Cardiac muscle cell (in vitro differentiated cells and primary cell): ENCODE data around the gene ALKBH4. TPM values are rescaled to one million over a fixed set of nuclear protein-coding genes. Genes with fewer than 3 reads are reported as not detected.
A peak's percentile ranks its signal among the peaks of the same experiment; 100 is the strongest.
"Not testable (repeated sequence)": the region's sequence is repeated elsewhere in the genome, so short reads cannot be mapped to it uniquely, and the experiment has no call there.

Source experiments
- DNase-seq, 2 donors: peaks; one replicate each; pipeline versions ENCODE4 v3.0.0 to v3.0.0-alpha.2; 2010 to 2017; ENCODE audit warnings: low read depth in 1 of 2, low spot score in 1 of 2
- H3K27ac ChIP-seq: fragments of 200-600 bp; sonication (generic); 2 replicates; pipeline ENCODE4 v1.5.1; 2016
- H3K27me3 ChIP-seq: fragments of 200-600 bp; sonication (generic); 2 replicates; pipeline ENCODE4 v1.6.0; 2016; ENCODE audit warnings: control low read depth
- H3K36me3 ChIP-seq: fragments of 200-600 bp; sonication (generic); 2 replicates; pipeline ENCODE4 v1.5.1; 2016; ENCODE audit warnings: control low read depth
- H3K4me1 ChIP-seq: fragments of 200-600 bp; sonication (generic); 2 replicates; pipeline ENCODE4 v1.8.1; 2017; ENCODE audit warnings: low read depth, mild to moderate bottlenecking, mixed run types
- H3K4me3 ChIP-seq: fragments of 200-600 bp; sonication (generic); 2 replicates; pipeline ENCODE4 v1.5.1; 2016; ENCODE audit warnings: mild to moderate bottlenecking
- H3K9me3 ChIP-seq: fragments of 200-600 bp; sonication (generic); 2 replicates; pipeline ENCODE4 v1.5.1; 2017; ENCODE audit warnings: low read depth, mild to moderate bottlenecking, control low read depth
- polyA plus RNA-seq: library from polyadenylated mRNA; unstranded; fragments of >200 nt; fragmentation: Nextera tagmentation; extraction: Ambion mirVana; gene quantifications from 2 replicates; pipeline ENCODE4 v1.2.1, GENCODE V29; 2016
- total RNA-seq: library from RNA; depleted of rRNA; stranded (reverse); fragments of >200 nt; gene quantifications from 2 replicates; pipeline ENCODE4 v1.2.3, GENCODE V29; 2016
- TF ChIP-seq, protein P1 (sequence below): IDR thresholded peaks from 2 replicates; pipeline ENCODE4 v1.5.1; 2012; ENCODE audit warnings: low read depth, mild to moderate bottlenecking, low read length

ALKBH4 gene
- total and polyA plus RNA-seq, 2 experiments from 2014 or later: 26.7 to 31.8 TPM

DNA sequence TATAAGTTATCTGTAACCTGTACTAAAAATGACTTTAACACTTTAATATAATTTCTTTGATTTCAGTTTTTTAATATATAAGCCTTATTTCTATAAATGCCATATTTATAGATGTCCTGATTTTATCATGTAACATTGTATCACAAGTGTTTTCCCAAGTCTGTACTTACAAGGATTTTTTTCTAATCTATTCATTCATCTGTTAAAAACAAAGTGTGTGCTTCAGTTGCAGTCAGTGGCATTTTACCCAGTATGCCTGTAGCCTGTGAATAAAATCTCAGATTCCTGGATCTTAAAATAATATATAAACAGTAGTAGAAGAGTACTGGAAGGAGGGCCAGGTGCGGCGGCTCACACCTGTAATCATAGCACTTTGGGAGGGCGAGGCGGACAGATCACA, 51.1 kb downstream of the ALKBH4 start:
- Histone ChIP-seq H3K27ac (no peak overlapping the region), H3K9me3 (no peaks in the 10 kb centered on the region), H3K4me1 (no peaks in the 10 kb centered on the region), H3K36me3 (peaks cover 44% of the 10 kb centered on the region), H3K4me3 (no peak overlapping the region), H3K27me3 (no peaks in the 10 kb centered on the region)
- no peak for DNase-seq
- TF ChIP-seq, protein P1, sequence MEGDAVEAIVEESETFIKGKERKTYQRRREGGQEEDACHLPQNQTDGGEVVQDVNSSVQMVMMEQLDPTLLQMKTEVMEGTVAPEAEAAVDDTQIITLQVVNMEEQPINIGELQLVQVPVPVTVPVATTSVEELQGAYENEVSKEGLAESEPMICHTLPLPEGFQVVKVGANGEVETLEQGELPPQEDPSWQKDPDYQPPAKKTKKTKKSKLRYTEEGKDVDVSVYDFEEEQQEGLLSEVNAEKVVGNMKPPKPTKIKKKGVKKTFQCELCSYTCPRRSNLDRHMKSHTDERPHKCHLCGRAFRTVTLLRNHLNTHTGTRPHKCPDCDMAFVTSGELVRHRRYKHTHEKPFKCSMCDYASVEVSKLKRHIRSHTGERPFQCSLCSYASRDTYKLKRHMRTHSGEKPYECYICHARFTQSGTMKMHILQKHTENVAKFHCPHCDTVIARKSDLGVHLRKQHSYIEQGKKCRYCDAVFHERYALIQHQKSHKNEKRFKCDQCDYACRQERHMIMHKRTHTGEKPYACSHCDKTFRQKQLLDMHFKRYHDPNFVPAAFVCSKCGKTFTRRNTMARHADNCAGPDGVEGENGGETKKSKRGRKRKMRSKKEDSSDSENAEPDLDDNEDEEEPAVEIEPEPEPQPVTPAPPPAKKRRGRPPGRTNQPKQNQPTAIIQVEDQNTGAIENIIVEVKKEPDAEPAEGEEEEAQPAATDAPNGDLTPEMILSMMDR: no peak

DNA sequence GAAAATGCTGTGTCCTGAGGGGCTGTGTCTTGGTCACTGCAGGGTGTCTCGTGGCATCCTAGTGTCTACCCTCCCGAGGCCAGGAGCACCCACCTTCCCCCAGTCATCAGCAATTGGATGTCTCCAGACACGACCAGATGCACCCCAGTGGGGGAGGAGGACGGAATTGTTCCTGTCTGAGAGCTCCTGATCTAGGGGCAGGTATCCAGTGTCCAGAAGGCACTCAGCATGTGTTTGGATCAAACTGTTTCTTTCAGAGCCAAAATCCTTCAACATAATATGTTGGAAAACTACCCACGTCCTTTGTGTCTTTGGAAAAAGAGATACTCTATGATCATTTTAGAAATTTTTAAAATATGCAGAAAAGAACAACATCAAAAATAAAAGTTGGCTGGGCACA, 51.6 kb downstream of the ALKBH4 start:
- Histone ChIP-seq H3K27me3 (no peaks in the 10 kb centered on the region), H3K36me3 (peaks cover 43% of the 10 kb centered on the region), H3K4me1 (no peaks in the 10 kb centered on the region), H3K27ac (no peak overlapping the region), H3K9me3 (no peaks in the 10 kb centered on the region), H3K4me3 (no peak overlapping the region)
- TF ChIP-seq, protein P1: no peak
- no peak for DNase-seq

DNA sequence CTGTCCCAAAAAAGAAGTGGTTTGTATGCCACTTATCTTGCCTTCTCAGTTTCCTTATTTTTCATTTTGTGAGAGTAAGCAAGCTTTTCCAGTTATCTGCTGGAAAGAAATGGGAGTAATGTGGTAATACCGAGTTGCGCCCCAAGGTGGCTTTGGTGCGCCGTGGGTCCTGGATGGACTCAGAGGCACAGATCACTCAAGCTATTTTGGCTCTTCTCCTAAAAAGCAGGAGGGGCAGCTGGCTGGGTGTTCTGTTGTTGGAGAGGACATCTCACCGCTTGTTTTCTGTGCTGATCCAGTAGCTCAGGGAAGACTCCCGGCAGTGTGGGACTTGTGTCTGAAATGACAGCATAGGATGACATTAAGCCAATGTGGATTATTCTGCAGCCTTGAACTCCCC, 52.1 kb downstream of the ALKBH4 start:
- no peaks in the 10 kb centered on the region for H3K27me3 ChIP-seq
- TF ChIP-seq, protein P1: peak; percentile 43
- H3K4me1 ChIP-seq: no peaks in the 10 kb centered on the region
- no peaks in the 10 kb centered on the region for H3K9me3 ChIP-seq
- H3K36me3 ChIP-seq: peaks cover 48% of the 10 kb centered on the region
- no peak overlapping the region for H3K4me3 ChIP-seq
- H3K27ac ChIP-seq: no peak overlapping the region
- DNase-seq: peak in 1 of 2 donors; percentile 41

DNA sequence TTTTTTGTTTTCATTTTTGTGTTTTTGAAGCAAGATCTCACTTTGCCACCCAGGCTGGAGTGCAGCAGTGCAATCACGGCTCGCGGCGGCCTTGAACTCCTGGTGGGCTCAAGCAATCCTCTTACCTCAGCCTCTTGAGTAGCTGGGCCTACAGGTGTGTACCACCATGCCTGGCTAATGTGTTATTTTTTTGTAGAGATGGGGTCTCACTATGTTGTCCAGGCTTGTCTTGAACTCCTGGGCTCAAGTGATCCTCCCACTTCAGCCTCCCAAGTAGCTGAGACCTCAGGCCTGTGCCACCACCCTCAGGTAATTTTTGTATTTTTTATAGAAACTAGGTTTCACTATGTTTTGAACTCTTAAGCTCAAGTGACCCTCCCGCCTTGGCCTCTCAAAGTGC, 53.7 kb downstream of the ALKBH4 start:
- Histone ChIP-seq H3K36me3 (peaks cover 50% of the 10 kb centered on the region), H3K9me3 (no peaks in the 10 kb centered on the region), H3K4me1 (no peaks in the 10 kb centered on the region), H3K27ac (no peak overlapping the region), H3K4me3 (no peak overlapping the region), H3K27me3 (no peaks in the 10 kb centered on the region)
- TF ChIP-seq, protein P1: no peak
- DNase-seq: no peak

DNA sequence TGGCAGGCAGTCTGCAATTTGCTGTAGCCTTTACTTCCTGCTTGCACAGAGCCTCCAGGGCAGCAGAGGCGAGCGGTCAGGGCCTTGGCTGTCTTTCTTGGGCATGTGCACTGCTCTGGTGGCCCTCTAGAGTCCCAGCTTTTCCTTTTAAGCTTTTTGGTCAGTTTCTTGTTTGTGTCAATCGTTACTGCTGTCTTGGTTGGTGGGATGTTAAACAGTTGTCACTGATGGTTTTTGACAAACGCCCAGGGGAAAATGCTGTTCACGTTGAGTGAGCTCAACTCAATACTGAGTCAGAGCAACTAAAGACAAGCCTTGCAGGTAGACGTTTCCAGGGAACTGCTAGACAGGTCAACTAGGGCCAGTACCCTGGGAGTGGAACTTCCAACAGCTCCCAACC, 54.5 kb downstream of the ALKBH4 start:
- Histone ChIP-seq H3K27ac (no peak overlapping the region), H3K4me1 (no peaks in the 10 kb centered on the region), H3K9me3 (no peaks in the 10 kb centered on the region), H3K4me3 (no peak overlapping the region), H3K36me3 (peaks cover 55% of the 10 kb centered on the region), H3K27me3 (no peaks in the 10 kb centered on the region)
- DNase-seq: no peak
- TF ChIP-seq, protein P1: no peak

DNA sequence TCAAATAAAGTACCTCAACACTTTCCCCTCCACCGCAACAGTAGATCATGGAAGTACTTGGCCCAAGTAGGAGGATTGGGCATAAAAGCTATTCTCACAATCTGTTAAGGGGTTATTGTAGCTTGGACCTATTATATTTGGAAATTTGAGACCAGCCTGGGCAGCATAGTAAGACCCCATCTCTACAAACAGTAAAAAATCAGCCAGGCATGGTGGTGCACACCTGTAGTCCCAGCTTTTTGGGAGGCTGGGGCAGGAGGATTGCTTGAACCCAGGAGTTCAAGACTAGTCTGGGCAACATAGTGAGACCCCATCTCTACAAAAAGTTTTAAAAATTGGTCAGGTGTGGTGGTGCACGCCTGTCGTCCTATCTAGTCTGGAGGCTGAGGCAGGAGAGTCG, 55.3 kb downstream of the ALKBH4 start:
- no peak for DNase-seq
- Histone ChIP-seq H3K9me3 (no peaks in the 10 kb centered on the region), H3K36me3 (peaks cover 52% of the 10 kb centered on the region), H3K27me3 (no peaks in the 10 kb centered on the region), H3K27ac (no peak overlapping the region), H3K4me1 (no peaks in the 10 kb centered on the region), H3K4me3 (no peak overlapping the region)
- TF ChIP-seq, protein P1: no peak

DNA sequence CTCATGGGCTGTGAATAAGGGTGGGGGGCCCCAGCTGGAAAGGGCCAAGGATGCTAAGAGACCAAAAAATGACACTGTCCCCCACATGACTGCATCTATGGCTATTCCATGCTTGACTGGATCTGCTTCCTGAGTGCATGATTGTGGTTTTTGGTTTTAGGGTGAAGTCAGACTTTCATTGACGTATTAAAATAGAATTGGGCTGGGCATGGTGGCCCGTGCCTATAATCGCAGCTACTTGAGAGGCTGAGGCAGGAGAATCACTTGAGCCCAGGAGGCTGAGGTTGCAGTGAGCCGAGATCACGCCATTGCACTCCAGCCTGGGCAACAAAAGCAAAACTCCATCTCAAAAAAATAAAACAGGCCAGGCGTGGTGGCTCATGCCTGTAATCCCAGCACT, 56.1 kb downstream of the ALKBH4 start:
- H3K36me3 ChIP-seq: peaks cover 50% of the 10 kb centered on the region
- H3K27me3 ChIP-seq, H3K4me1 ChIP-seq, H3K27ac ChIP-seq, H3K9me3 ChIP-seq, H3K4me3 ChIP-seq, DNase-seq: not testable (repeated sequence)
